ENCODE data around the gene MMD. TPM values are rescaled to one million over a fixed set of nuclear protein-coding genes. Genes with fewer than 3 reads are reported as not detected.

MMD gene
- total RNA-seq, 1 experiment from 2014 or later, result 13.6 TPM

- DNase-seq (ENCODE audit: low read depth), result no peak
Observed at GRCh38 chr17:55354010-55354409, 67.6 kb downstream of the MMD start.

- DNase-seq (ENCODE audit: low read depth), result no peak
Observed at GRCh38 chr17:55351226-55351625, 70.4 kb downstream of the MMD start.

GRCh38 chr17:55350825-55351205, 70.8 kb downstream of the MMD start:
- no peak for DNase-seq (ENCODE audit: low read depth)

GRCh38 chr17:55348749-55349354, 72.8 kb downstream of the MMD start:
- DNase-seq (ENCODE audit: low read depth), result peak; percentile 38

- no peak for DNase-seq (ENCODE audit: low read depth)
Observed at GRCh38 chr17:55347341-55347740, 74.3 kb downstream of the MMD start.

- no peak for DNase-seq (ENCODE audit: low read depth)
Observed at GRCh38 chr17:55346658-55347057, 75.0 kb downstream of the MMD start.

- no peak for DNase-seq (ENCODE audit: low read depth)
Observed at GRCh38 chr17:55345132-55345531, 76.5 kb downstream of the MMD start.

GRCh38 chr17:55344514-55344997, 77.1 kb downstream of the MMD start:
- DNase-seq (ENCODE audit: low read depth), result no peak

- no peak for DNase-seq (ENCODE audit: low read depth)
Observed at GRCh38 chr17:55343900-55344513, 77.6 kb downstream of the MMD start.

GRCh38 chr17:55342800-55343585, 78.6 kb downstream of the MMD start:
- no peak for DNase-seq (ENCODE audit: low read depth)

Other genes with a start within 250 kb of the MMD start
- 0.02 TPM in 1 of 2 replicates, not detected in the other for gene HLF, start 156.9 kb downstream of the MMD start, total RNA-seq (2014; rRNA removed; shearing (Covaris generic))
- gene SMIM36, start 89.6 kb upstream of the MMD start, total RNA-seq (2014; rRNA removed; shearing (Covaris generic)), result not detected in 2 replicates